IMR-90 (cell line): ENCODE results near the gene SBF2. TPM values are rescaled to one million over a fixed set of nuclear protein-coding genes. Genes with fewer than 3 reads are reported as not detected.

Experiments used
- ATAC-seq: fragments of 200-7000 bp; cut with Tn5 transposase; 2 replicates; pipeline ENCODE4 v1.9.1; 2020; ENCODE audit warnings: low read depth, mild to moderate bottlenecking, moderate library complexity
- BruUV-seq: library from RNA; stranded (reverse); fragments of 400-500 nt; replicated peaks from 2 replicates; lab custom pipeline; 2021; lab: Mats Ljungman, UMichigan
- CTCF ChIA-PET: fragments of 300-600 bp; formaldehyde crosslinking; extraction: SDS; loops from one replicate; lab custom pipeline; 2021; ENCODE audit warnings: antibody characterized with exemption; lab: Yijun Ruan, JAX
- POLR2A ChIA-PET: fragments of 300-600 bp; sonication (Branson Sonifier 250); formaldehyde crosslinking; loops from one replicate; lab custom pipeline; 2022; ENCODE audit warnings: antibody characterized with exemption; ENCODE audit not compliant: unreplicated experiment; lab: Charles Lee
- DNase-seq: peaks from one replicate; pipeline ENCODE4 v3.0.0; 2013
- H2AFZ ChIP-seq: replicated peaks from 2 replicates; pipeline ENCODE3; 2013; ENCODE audit warnings: low read length, mild to moderate bottlenecking; ENCODE audit not compliant: poor library complexity
- H2AK5ac ChIP-seq: 2 replicates; pipeline ENCODE4 v1.6.1; 2013; ENCODE audit warnings: low read depth, low read length, inconsistent platforms
- H2AK9ac ChIP-seq: replicated peaks from 2 replicates; pipeline ENCODE3; 2013; ENCODE audit warnings: mild to moderate bottlenecking, low read depth, low read length, moderate library complexity; ENCODE audit not compliant: poor library complexity
- H2BK120ac ChIP-seq: 2 replicates; pipeline ENCODE4 v1.6.1; 2013; ENCODE audit warnings: low read depth, low read length, inconsistent platforms
- H2BK15ac ChIP-seq: 3 replicates; pipeline ENCODE4 v1.6.1; 2013; ENCODE audit warnings: low read depth, low read length, inconsistent platforms
- H2BK20ac ChIP-seq: 2 replicates; pipeline ENCODE4 v1.6.1; 2013; ENCODE audit warnings: low read depth, mild to moderate bottlenecking, inconsistent platforms, low read length, moderate library complexity
- H2BK5ac ChIP-seq: 2 replicates; pipeline ENCODE4 v1.6.1; 2013; ENCODE audit warnings: mild to moderate bottlenecking, low read depth, low read length, inconsistent platforms; ENCODE audit not compliant: poor library complexity, severe bottlenecking
- H3K14ac ChIP-seq: replicated peaks from 2 replicates; pipeline ENCODE4 v1.6.1; 2013; ENCODE audit warnings: low read depth, low read length, inconsistent platforms
- H3K18ac ChIP-seq: 2 replicates; pipeline ENCODE4 v1.6.1; 2013; ENCODE audit warnings: low read depth, low read length, control low read depth
- H3K23ac ChIP-seq: 2 replicates; pipeline ENCODE4 v1.6.1; 2013; ENCODE audit warnings: low read depth, low read length, inconsistent platforms
- H3K27ac ChIP-seq: 2 replicates; pipeline ENCODE4 v1.5.1; 2013; ENCODE audit warnings: mild to moderate bottlenecking, control low read depth, low read length; ENCODE audit not compliant: insufficient read depth
- H3K27me3 ChIP-seq: 2 replicates; pipeline ENCODE4 v1.6.1; 2013; ENCODE audit warnings: low read length; ENCODE audit not compliant: control insufficient read depth, insufficient read depth
- H3K36me3 ChIP-seq: 2 replicates; pipeline ENCODE4 v1.6.1; 2013; ENCODE audit warnings: low read length, mixed read lengths; ENCODE audit not compliant: control insufficient read depth, insufficient read depth
- H3K4ac ChIP-seq: 2 replicates; pipeline ENCODE4 v1.6.1; 2013; ENCODE audit warnings: low read depth, low read length, inconsistent platforms
- H3K4me1 ChIP-seq: 2 replicates; pipeline ENCODE4 v1.6.1; 2013; ENCODE audit warnings: low read length, mixed read lengths; ENCODE audit not compliant: control insufficient read depth, insufficient read depth
- H3K4me2 ChIP-seq: 2 replicates; pipeline ENCODE4 v1.6.1; 2013; ENCODE audit warnings: low read depth, mild to moderate bottlenecking, control low read depth, low read length, moderate library complexity
- H3K4me3 ChIP-seq: 2 replicates; pipeline ENCODE4 v1.5.1; 2013; ENCODE audit warnings: low read depth, mild to moderate bottlenecking, control low read depth, low read length, moderate library complexity; ENCODE audit not compliant: insufficient read depth
- H3K56ac ChIP-seq: 2 replicates; pipeline ENCODE4 v1.6.1; 2013; ENCODE audit warnings: low read length, inconsistent platforms; ENCODE audit not compliant: insufficient read depth; ENCODE audit errors: extremely low read depth
- H3K79me1 ChIP-seq, 2 experiments: 2 replicates each; pipeline ENCODE4 v1.6.1; 2013; ENCODE audit warnings: low read length in 2 of 2, inconsistent platforms in 1 of 2, low read depth in 1 of 2
- H3K9ac ChIP-seq: 2 replicates; pipeline ENCODE4 v1.6.1; 2013; ENCODE audit warnings: low read depth, low read length, control low read depth
- H3K9me1 ChIP-seq: 2 replicates; pipeline ENCODE4 v1.6.1; 2013; ENCODE audit warnings: low read length, inconsistent platforms; ENCODE audit not compliant: insufficient read depth
- H3K9me3 ChIP-seq: 2 replicates; pipeline ENCODE4 v1.6.1; 2013; ENCODE audit warnings: low read length; ENCODE audit not compliant: control insufficient read depth, insufficient read depth
- H4K20me1 ChIP-seq: 2 replicates; pipeline ENCODE4 v1.6.1; 2013; ENCODE audit warnings: low read length, inconsistent platforms; ENCODE audit not compliant: insufficient read depth
- H4K5ac ChIP-seq: 2 replicates; pipeline ENCODE4 v1.6.1; 2013; ENCODE audit warnings: mild to moderate bottlenecking, low read depth, low read length, control low read depth
- H4K8ac ChIP-seq, 2 experiments: 2 replicates each; pipeline ENCODE4 v1.6.1; 2013; ENCODE audit warnings: low read depth in 2 of 2, low read length in 2 of 2, control low read depth in 1 of 2, inconsistent platforms in 1 of 2
- H4K91ac ChIP-seq: 2 replicates; pipeline ENCODE4 v1.6.1; 2013; ENCODE audit warnings: low read depth, low read length, inconsistent platforms; ENCODE audit not compliant: insufficient read depth
- BHLHE40 ChIP-seq: fragments of 150-350 bp; IDR thresholded peaks from 2 replicates; pipeline ENCODE4 v1.6.1; 2016; ENCODE audit warnings: mild to moderate bottlenecking, low read depth, low read length
- CEBPB ChIP-seq: IDR thresholded peaks from 2 replicates; pipeline ENCODE4 v1.6.1; 2012; ENCODE audit warnings: low read depth, low read length, improper control_type of control experiment
- CHD1 ChIP-seq: IDR thresholded peaks from 2 replicates; pipeline ENCODE4 v1.6.1; 2012; ENCODE audit warnings: low read depth, low read length, improper control_type of control experiment
- FOS ChIP-seq: fragments of 150-350 bp; IDR thresholded peaks from 2 replicates; pipeline ENCODE4 v1.6.1; 2016; ENCODE audit warnings: low read depth, low read length
- MAFK ChIP-seq: IDR thresholded peaks from 2 replicates; pipeline ENCODE4 v1.6.1; 2012; ENCODE audit warnings: low read depth, low read length, improper control_type of control experiment
- MAZ ChIP-seq: IDR thresholded peaks from 2 replicates; pipeline ENCODE4 v1.6.1; 2012; ENCODE audit warnings: low read depth, mild to moderate bottlenecking, low read length, improper control_type of control experiment, moderate library complexity, borderline replicate concordance
- MXI1 ChIP-seq: IDR thresholded peaks from 2 replicates; pipeline ENCODE4 v1.6.1; 2012; ENCODE audit warnings: low read depth, mild to moderate bottlenecking, low read length, moderate library complexity, borderline replicate concordance
- NFE2L2 ChIP-seq: fragments of 150-350 bp; IDR thresholded peaks from 2 replicates; pipeline ENCODE4 v1.6.1; 2016; ENCODE audit warnings: low read depth, mild to moderate bottlenecking, low read length
- POLR2A ChIP-seq: IDR thresholded peaks from 2 replicates; pipeline ENCODE4 v1.6.1; 2012; ENCODE audit warnings: mild to moderate bottlenecking, low read depth, low read length
- RAD21 ChIP-seq: IDR thresholded peaks from 2 replicates; pipeline ENCODE4 v1.6.1; 2012; ENCODE audit warnings: low read length, improper control_type of control experiment
- RCOR1 ChIP-seq: IDR thresholded peaks from 2 replicates; pipeline ENCODE4 v1.6.1; 2012; ENCODE audit warnings: mild to moderate bottlenecking, low read length, improper control_type of control experiment; ENCODE audit not compliant: insufficient replicate concordance
- RFX5 ChIP-seq: IDR thresholded peaks from 2 replicates; pipeline ENCODE4 v1.8.0; 2012; ENCODE audit warnings: low read depth, mild to moderate bottlenecking, low read length, moderate library complexity
- SMC3 ChIP-seq: fragments of 150-350 bp; IDR thresholded peaks from 2 replicates; pipeline ENCODE4 v1.6.1; 2016; ENCODE audit warnings: low read depth, mild to moderate bottlenecking, antibody characterized with exemption, low read length, moderate library complexity
- WGBS, 2 experiments: methylation state at CpG; one replicate each; pipeline versions ENCODE4 v1.1.5 to v1.1.7; 2013; ENCODE audit warnings: missing lambda C conversion rate in 2 of 2; ENCODE audit not compliant: insufficient read length in 1 of 2; ENCODE audit errors: extremely low coverage in 2 of 2; 5-methylcytosine and 5-hydroxymethylcytosine counted together
- dilution Hi-C: fragments of 300-500 bp; cut with HindIII; formaldehyde crosslinking; loops from one replicate; pipeline ENCODE4 v1.14.3; 2018; ENCODE audit warnings: low sequenced_read_pairs; ENCODE audit not compliant: unreplicated experiment
- in situ Hi-C: fragments of 300-500 bp; cut with MboI; formaldehyde crosslinking; loops from 3 replicates; pipeline ENCODE4 v1.14.3; 2019; ENCODE audit warnings: low sequenced_read_pairs, inconsistent platforms, mixed read lengths
- intact Hi-C: fragments of 100-400 bp; cut with micrococcal nuclease; formaldehyde crosslinking; loops from 2 replicates; pipeline ENCODE4 v1.10.0; 2022
- polyA plus RNA-seq, 3 experiments: library from polyadenylated mRNA; depleted of rRNA; stranded (reverse); fragments of >200 nt; gene quantifications; 2 replicates each; pipeline ENCODE4 v1.2.3, GENCODE V29; 2012; ENCODE audit warnings: low replicate concordance in 1 of 3
- total RNA-seq: library from RNA; depleted of rRNA; stranded (reverse); fragments of >200 nt; gene quantifications from 2 replicates; pipeline ENCODE4 v1.2.3, GENCODE V29; 2012
- TF ChIP-seq, protein P1 (sequence below): conservative IDR thresholded peaks from 2 replicates; pipeline ENCODE4 v1.5.1; 2012; ENCODE audit warnings: mild to moderate bottlenecking, low read depth, low read length, improper control_type of control experiment
- TF ChIP-seq, protein P2 (sequence below): fragments of 150-350 bp; IDR thresholded peaks from 2 replicates; pipeline ENCODE4 v1.6.1; 2016; ENCODE audit warnings: low read depth, mild to moderate bottlenecking, low read length, moderate library complexity, borderline replicate concordance
- TF ChIP-seq, protein P3 (sequence below): fragments of 150-350 bp; IDR thresholded peaks from 2 replicates; pipeline ENCODE4 v1.6.1; 2017; ENCODE audit warnings: mild to moderate bottlenecking, antibody characterized with exemption, low read length, low read depth

The SBF2 gene
- total and polyA plus RNA-seq, 2 of the 4 experiments (the other 2 are of a cell fraction), result 23.8 to 51.8 TPM

DNA sequence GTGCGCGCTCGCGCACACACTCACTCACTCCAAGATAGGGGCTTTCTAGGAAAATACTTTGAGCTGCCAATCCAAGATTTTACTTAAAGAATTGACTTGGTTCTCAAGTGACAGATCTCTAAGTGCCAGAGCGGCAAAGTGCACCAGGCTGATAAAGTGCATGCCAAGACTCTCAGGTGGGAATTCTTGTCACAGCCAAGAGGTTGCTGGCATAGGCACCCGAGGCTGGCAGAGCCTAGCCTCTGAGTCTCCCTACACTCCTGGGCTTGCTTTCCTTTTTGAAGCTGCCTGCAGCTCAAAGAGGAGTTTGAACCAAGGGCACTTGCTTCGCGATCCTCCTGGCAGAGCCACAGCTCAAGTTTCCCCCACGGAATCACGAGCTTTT, 8.3 kb upstream of the SBF2 start:
- in situ Hi-C loops, result loop anchor here (5.0 to 25.0 kb wide), 3 partner anchors 95 to 690 kb away; no protein-coding TSS in a partner anchor
- CTCF ChIA-PET, result interaction anchor here (1.0 to 2.0 kb wide), 4 partner anchors 22 to 121 kb away, joined by 3 to 5 read pairs (median 4); no protein-coding TSS in a partner anchor

More for the DNA sequence above, 8.3 kb upstream of the SBF2 start:
- peak overlapping the region; percentile 64 for H3K4me3 ChIP-seq
- H2AFZ ChIP-seq, result peak overlapping the region; percentile 90
- H3K79me1 ChIP-seq, result peaks cover 7 to 56% of the 10 kb centered on the region in 2 experiments
- H3K27ac ChIP-seq, result peak overlapping the region; percentile 100
- dilution Hi-C loops, result no loop called here
- H3K4ac ChIP-seq, result peak overlapping the region; percentile 100
- DNase-seq, result no peak
- H4K8ac ChIP-seq, result peak overlapping the region; percentile 70 to 98
- peak overlapping the region; percentile 97 for H3K4me2 ChIP-seq
- H3K36me3 ChIP-seq, result peaks cover 26% of the 10 kb centered on the region
- H2BK15ac ChIP-seq, result peak overlapping the region; percentile 95; the same call in 2 of the 3 replicates
- TF ChIP-seq MAZ (no peak), RAD21 (no peak), SMC3 (no peak), MXI1 (no peak), CEBPB (no peak), BHLHE40 (no peak), NFE2L2 (no peak), RCOR1 (no peak), CHD1 (no peak), MAFK (no peak), FOS (no peak), RFX5 (no peak), POLR2A (no peak)
- TF ChIP-seq, protein P1, sequence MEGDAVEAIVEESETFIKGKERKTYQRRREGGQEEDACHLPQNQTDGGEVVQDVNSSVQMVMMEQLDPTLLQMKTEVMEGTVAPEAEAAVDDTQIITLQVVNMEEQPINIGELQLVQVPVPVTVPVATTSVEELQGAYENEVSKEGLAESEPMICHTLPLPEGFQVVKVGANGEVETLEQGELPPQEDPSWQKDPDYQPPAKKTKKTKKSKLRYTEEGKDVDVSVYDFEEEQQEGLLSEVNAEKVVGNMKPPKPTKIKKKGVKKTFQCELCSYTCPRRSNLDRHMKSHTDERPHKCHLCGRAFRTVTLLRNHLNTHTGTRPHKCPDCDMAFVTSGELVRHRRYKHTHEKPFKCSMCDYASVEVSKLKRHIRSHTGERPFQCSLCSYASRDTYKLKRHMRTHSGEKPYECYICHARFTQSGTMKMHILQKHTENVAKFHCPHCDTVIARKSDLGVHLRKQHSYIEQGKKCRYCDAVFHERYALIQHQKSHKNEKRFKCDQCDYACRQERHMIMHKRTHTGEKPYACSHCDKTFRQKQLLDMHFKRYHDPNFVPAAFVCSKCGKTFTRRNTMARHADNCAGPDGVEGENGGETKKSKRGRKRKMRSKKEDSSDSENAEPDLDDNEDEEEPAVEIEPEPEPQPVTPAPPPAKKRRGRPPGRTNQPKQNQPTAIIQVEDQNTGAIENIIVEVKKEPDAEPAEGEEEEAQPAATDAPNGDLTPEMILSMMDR, result no peak
- TF ChIP-seq, protein P2, sequence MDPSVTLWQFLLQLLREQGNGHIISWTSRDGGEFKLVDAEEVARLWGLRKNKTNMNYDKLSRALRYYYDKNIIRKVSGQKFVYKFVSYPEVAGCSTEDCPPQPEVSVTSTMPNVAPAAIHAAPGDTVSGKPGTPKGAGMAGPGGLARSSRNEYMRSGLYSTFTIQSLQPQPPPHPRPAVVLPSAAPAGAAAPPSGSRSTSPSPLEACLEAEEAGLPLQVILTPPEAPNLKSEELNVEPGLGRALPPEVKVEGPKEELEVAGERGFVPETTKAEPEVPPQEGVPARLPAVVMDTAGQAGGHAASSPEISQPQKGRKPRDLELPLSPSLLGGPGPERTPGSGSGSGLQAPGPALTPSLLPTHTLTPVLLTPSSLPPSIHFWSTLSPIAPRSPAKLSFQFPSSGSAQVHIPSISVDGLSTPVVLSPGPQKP, result no peak
- TF ChIP-seq, protein P3, sequence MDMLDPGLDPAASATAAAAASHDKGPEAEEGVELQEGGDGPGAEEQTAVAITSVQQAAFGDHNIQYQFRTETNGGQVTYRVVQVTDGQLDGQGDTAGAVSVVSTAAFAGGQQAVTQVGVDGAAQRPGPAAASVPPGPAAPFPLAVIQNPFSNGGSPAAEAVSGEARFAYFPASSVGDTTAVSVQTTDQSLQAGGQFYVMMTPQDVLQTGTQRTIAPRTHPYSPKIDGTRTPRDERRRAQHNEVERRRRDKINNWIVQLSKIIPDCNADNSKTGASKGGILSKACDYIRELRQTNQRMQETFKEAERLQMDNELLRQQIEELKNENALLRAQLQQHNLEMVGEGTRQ, result no peak
- peak overlapping the region; percentile 99 for H2BK5ac ChIP-seq
- WGBS, 2 experiments, result 0% methylated on average over 1 of the region's 10 CpGs; no CpG with 5 or more reads in 1 of the 2 experiments
- ATAC-seq, result no peak; the same call in 1 of the 2 replicates
- peak overlapping the region; percentile 98 for H2BK20ac ChIP-seq
- H2AK9ac ChIP-seq, result peak overlapping the region; percentile 99
- H3K14ac ChIP-seq, result peak overlapping the region; percentile 100
- H4K5ac ChIP-seq, result peak overlapping the region; percentile 96
- peak overlapping the region; percentile 99 for H3K56ac ChIP-seq
- no peaks in the 10 kb centered on the region for H3K9me3 ChIP-seq
- H2AK5ac ChIP-seq, result peak overlapping the region; percentile 93
- intact Hi-C loops, result loop anchor here (5.0 to 10.0 kb wide), 3 partner anchors 188 to 690 kb away; no protein-coding TSS in a partner anchor
- no peaks in the 10 kb centered on the region for H3K9me1 ChIP-seq
- BruUV-seq, result no TSS peak
- H3K9ac ChIP-seq, result peak overlapping the region; percentile 99
- peak overlapping the region; percentile 100 for H4K91ac ChIP-seq
- H2BK120ac ChIP-seq, result peak overlapping the region; percentile 98
- no peaks in the 10 kb centered on the region for H3K27me3 ChIP-seq
- peak overlapping the region; percentile 100 for H3K23ac ChIP-seq
- POLR2A ChIA-PET, result interaction anchor here (1.0 to 2.4 kb wide), 3 partner anchors 398 to 543 kb away, joined by 3 to 11 read pairs (median 6); no protein-coding TSS in a partner anchor
- peaks cover 9% of the 10 kb centered on the region for H3K4me1 ChIP-seq
- peak overlapping the region; percentile 95 for H3K18ac ChIP-seq
- peaks cover 24% of the 10 kb centered on the region for H4K20me1 ChIP-seq
